ENCODE measurements around the gene TBRG4. TPM values are rescaled to one million over a fixed set of nuclear protein-coding genes. Genes with fewer than 3 reads are reported as not detected.

The TBRG4 gene
- total RNA-seq, 2 experiments from 2014 or later: 197 TPM

DNA sequence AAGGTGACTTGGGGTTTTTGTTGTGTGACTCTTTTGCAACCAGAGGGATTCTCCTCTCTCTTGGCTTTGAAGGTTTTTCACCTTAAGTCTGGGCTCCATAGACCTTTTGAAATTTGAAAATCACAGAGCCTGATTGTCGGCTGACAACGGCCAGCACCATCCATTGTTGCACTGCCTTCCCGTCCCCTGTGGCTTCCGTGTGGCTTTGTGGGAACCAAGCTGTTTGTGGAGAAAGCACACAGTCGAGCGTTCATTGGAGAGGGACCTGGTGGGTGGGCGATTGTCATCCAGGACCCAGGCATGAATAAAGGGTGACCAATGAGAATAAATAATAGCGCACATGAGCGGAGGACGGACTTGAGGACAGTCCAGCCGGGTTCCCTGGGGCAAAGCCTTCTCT, 38.7 kb upstream of the TBRG4 start:
- ChIA-PET POLR2A (no interaction called here), CTCF (interaction anchor here (6.7 kb wide), 1 partner anchor 109 kb away, joined by 72 read pairs; no protein-coding TSS in a partner anchor)

DNA sequence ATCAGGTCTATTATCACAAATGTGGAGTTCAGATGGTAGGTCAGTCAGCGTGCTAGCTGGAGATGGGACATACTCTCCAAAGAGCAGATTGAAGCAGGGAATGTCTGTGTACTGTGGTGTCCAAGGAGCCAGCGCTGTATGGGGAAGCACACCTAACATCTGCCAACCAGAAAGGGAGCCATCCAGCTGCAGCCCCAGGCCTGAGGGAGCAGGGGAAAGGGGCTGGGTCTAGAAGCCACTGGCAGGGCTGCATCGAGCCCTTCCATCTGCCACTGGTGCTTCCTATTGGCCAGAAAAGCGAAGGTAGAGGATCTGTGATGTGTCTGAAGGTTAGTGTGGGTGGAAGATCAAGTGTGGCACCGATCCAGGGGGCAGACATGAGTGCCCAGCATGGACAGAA, 38.1 kb upstream of the TBRG4 start:
- H3K4me1 Mint-ChIP-seq (ENCODE audit: low read depth): no peaks in the 10 kb centered on the region
- TF ChIP-seq, protein P1, sequence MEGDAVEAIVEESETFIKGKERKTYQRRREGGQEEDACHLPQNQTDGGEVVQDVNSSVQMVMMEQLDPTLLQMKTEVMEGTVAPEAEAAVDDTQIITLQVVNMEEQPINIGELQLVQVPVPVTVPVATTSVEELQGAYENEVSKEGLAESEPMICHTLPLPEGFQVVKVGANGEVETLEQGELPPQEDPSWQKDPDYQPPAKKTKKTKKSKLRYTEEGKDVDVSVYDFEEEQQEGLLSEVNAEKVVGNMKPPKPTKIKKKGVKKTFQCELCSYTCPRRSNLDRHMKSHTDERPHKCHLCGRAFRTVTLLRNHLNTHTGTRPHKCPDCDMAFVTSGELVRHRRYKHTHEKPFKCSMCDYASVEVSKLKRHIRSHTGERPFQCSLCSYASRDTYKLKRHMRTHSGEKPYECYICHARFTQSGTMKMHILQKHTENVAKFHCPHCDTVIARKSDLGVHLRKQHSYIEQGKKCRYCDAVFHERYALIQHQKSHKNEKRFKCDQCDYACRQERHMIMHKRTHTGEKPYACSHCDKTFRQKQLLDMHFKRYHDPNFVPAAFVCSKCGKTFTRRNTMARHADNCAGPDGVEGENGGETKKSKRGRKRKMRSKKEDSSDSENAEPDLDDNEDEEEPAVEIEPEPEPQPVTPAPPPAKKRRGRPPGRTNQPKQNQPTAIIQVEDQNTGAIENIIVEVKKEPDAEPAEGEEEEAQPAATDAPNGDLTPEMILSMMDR (IDR thresholded peaks at IDR 0.05): no peak
- CTCF ChIA-PET: interaction anchor here (1.0 to 6.7 kb wide), 3 partner anchors 14 to 122 kb away, joined by 3 to 72 read pairs (median 3); no protein-coding TSS in a partner anchor

More for the DNA sequence above, 38.7 kb upstream of the TBRG4 start:
- ATAC-seq (no peak), DNase-seq (no peak)
- no peaks in the 10 kb centered on the region for H3K4me1 Mint-ChIP-seq (ENCODE audit: low read depth)
- H3K4me3 Mint-ChIP-seq: no peak overlapping the region
- H3K27ac Mint-ChIP-seq: no peak overlapping the region
- no peaks in the 10 kb centered on the region for H3K9me3 Mint-ChIP-seq
- H3K27me3 Mint-ChIP-seq: peaks cover 6% of the 10 kb centered on the region
- no peaks in the 10 kb centered on the region for H3K36me3 Mint-ChIP-seq (ENCODE audit: low read depth)
- intact Hi-C loops (cut with micrococcal nuclease): no loop called here
- TF ChIP-seq, protein P1 (IDR thresholded peaks at IDR 0.05): no peak

DNA sequence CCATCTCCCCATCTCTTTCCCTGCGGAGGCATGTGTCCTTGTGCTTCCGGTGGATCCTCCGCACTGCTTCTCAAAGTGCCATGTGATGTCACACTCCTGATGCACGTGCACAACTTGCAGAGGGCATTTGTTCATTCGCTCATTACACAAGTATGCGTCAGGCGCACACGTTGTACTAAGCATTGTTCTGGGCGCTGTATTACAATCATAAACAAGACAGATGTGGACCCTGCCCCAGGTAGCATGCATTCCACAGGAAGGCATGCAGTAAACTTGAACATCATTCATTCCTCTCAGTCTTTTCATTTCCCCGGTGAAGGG, 37.1 kb upstream of the TBRG4 start:
- no peaks in the 10 kb centered on the region for H3K36me3 Mint-ChIP-seq (ENCODE audit: low read depth)
- ATAC-seq: no peak
- no peak for DNase-seq
- no peaks in the 10 kb centered on the region for H3K4me1 Mint-ChIP-seq (ENCODE audit: low read depth)
- intact Hi-C loops (cut with micrococcal nuclease): no loop called here
- H3K9me3 Mint-ChIP-seq: no peaks in the 10 kb centered on the region
- H3K4me3 Mint-ChIP-seq: no peak overlapping the region
- H3K27ac Mint-ChIP-seq: no peak overlapping the region
- ChIA-PET POLR2A (interaction anchor here (1.5 kb wide), 1 partner anchor 113 kb away, joined by 3 read pairs; no protein-coding TSS in a partner anchor), CTCF (interaction anchor here (1.0 to 1.1 kb wide), 2 partner anchors 13 to 121 kb away, joined by 3 read pairs; no protein-coding TSS in a partner anchor)
- TF ChIP-seq, protein P1 (IDR thresholded peaks at IDR 0.05): no peak
- peaks cover 6% of the 10 kb centered on the region for H3K27me3 Mint-ChIP-seq

More for the DNA sequence above, 38.1 kb upstream of the TBRG4 start:
- POLR2A ChIA-PET: interaction anchor here (1.5 kb wide), 1 partner anchor 112 kb away, joined by 3 read pairs; no protein-coding TSS in a partner anchor
- Mint-ChIP-seq H3K36me3 (ENCODE audit: low read depth) (no peaks in the 10 kb centered on the region), H3K27ac (no peak overlapping the region), H3K4me3 (no peak overlapping the region), H3K27me3 (peaks cover 6% of the 10 kb centered on the region), H3K9me3 (no peaks in the 10 kb centered on the region)
- intact Hi-C loops (cut with micrococcal nuclease): no loop called here
- ATAC-seq (no peak), DNase-seq (no peak)

DNA sequence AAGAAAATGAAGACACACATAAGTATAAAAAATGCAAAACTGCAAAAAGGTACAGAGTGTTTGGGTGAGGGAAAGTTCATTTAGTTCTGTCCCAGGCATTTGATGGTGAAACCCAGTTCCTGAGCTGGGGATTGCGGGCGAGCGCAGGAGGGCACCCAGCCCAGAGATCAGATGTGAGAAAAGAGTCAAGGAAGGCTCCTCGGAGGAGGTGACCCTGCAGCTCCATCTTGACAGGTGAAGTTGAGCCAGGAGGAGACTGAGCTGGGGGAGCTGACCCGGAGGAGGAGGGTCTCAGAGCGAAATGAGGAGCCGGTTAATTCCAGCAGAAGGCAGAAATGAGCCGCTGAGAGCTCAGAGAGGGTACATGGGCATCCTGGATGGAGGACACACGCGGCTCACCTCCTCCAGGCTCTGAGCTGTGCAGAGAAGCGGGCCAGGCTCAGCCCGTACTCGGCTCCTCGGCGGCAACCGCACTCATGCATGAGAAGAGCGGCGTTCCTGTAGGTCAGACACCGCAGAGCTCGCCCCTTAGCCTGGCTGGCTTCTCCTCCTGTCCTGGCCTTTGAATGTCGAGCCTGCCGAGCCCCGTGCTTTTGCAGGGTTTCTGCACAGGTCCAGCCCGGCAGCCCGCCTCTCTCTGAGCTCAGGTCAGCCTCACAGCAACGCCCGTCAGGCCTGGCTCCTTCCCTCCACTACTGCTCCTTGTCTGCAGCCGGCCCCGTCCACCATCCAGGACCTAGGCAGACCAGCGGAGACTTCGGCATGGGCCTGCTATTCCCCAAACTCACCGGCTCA, 36.6 kb upstream of the TBRG4 start:
- POLR2A ChIA-PET: interaction anchor here (1.5 kb wide), 1 partner anchor 113 kb away, joined by 3 read pairs; no protein-coding TSS in a partner anchor

More for the DNA sequence above, 36.6 kb upstream of the TBRG4 start:
- ATAC-seq (no peak), DNase-seq (no peak)
- CTCF ChIA-PET: interaction anchor here (0.7 to 1.8 kb wide), 2 partner anchors 12 to 113 kb away, joined by 3 to 10 read pairs; no protein-coding TSS in a partner anchor
- Mint-ChIP-seq H3K27me3 (peaks cover 6% of the 10 kb centered on the region), H3K4me1 (ENCODE audit: low read depth) (no peaks in the 10 kb centered on the region), H3K36me3 (ENCODE audit: low read depth) (no peaks in the 10 kb centered on the region), H3K9me3 (no peaks in the 10 kb centered on the region), H3K27ac (no peak overlapping the region), H3K4me3 (no peak overlapping the region)
- TF ChIP-seq, protein P1 (IDR thresholded peaks at IDR 0.05): no peak
- intact Hi-C loops (cut with micrococcal nuclease): no loop called here

Data from activated CD8-positive, alpha-beta T cell treated with anti-CD3 and anti-CD28 coated beads for 36 hours (primary cell).